Activated CD4-positive, alpha-beta T cell treated with anti-CD3 and anti-CD28 coated beads, Interleukin-2, amount 50 U/mL, for 16 hours (primary cell): ENCODE measurements around the gene CNTD1.
"Not testable (repeated sequence)": the region's sequence is repeated elsewhere in the genome, so short reads cannot be mapped to it uniquely, and the experiment has no call there.

ENCODE experiments used
- DNase-seq: peaks from one replicate; pipeline ENCODE4 v3.0.0-alpha.2; 2020

CNTD1 gene

GRCh38 chr17:42846594-42847280 is 48.1 kb downstream of the CNTD1 start:
- DNase-seq, result no peak

- DNase-seq, result no peak
Measured at GRCh38 chr17:42848093-42848492, 49.4 kb downstream of the CNTD1 start.

DNA sequence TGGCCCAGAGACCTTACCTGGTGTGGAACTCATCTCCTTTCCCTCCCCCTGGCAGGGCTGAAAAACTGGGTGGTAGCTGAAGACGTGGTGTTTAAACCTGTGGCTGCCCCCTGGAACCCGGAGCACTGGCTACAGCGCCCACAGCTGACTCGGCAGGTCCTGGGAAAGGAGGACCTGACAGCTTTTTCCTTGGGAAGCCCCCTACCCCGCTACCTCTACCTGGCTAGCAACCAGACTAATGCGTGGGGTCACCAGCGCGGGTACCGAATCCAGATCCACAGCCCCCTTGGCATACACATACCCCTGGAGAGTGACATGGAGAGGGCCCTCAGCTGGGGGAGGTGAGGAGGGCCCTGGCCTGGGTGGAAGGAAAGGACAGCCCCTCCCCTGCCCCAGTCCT is 50.4 kb downstream of the CNTD1 start:
- no peak for DNase-seq

DNA sequence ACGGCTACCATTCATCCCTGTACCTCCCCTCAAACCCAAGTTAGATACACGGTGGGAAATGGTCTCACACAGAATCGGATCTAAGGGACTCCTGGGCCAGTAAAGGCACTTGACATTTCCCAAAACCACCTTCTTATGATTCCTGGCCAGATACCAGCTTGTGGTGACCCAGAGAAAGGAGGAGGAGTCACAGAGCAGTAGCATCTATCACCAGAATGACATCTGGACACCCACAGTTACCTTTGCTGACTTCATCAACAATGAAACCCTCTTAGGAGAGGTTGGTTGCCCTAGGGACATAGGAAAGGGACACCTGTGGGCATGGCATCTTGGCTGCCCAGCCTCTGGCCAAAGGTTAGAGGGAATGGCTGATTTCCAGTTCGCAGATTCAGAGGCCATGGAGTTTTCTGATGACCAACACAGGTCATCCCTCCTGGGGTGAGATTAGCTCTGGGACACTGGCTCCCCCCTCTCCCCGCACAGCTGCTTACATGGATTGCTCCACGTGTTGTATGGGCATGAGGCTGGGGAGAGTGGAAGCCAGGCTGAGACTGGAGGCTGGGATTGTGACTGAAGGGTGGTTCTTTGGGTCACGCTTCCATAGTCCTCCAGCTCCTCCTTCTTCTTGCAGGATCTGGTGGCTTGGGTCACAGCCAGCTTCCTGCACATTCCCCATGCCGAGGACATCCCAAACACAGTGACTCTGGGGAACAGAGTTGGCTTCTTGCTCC is 51.0 kb downstream of the CNTD1 start:
- no peak for DNase-seq

DNA sequence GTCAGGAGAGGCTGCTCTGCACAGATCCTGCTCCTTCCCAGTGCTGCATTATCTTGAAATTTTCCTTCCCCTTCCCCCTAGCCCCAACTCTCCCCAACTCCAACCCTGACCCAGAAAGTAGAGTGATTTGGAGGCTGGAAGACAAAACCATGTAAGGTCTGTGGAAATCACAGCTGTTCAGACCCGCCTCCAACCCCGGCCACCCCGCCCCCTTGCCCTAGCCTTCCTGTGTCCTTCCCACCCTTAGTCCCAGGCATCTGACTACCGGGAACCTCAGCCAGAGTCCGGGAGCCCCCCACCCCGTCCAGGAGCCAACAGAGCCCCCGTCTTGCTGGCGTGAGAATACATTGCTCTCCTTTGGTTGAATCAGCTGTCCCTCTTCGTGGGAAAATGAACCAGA is 52.3 kb downstream of the CNTD1 start, which contains the start of gene AOC3:
AOC3 (plus strand) TSS at position 246 of the 400 bp plus-strand sequence; CDS start at position 391, 145 bp downstream.
- DNase-seq, result no peak

DNA sequence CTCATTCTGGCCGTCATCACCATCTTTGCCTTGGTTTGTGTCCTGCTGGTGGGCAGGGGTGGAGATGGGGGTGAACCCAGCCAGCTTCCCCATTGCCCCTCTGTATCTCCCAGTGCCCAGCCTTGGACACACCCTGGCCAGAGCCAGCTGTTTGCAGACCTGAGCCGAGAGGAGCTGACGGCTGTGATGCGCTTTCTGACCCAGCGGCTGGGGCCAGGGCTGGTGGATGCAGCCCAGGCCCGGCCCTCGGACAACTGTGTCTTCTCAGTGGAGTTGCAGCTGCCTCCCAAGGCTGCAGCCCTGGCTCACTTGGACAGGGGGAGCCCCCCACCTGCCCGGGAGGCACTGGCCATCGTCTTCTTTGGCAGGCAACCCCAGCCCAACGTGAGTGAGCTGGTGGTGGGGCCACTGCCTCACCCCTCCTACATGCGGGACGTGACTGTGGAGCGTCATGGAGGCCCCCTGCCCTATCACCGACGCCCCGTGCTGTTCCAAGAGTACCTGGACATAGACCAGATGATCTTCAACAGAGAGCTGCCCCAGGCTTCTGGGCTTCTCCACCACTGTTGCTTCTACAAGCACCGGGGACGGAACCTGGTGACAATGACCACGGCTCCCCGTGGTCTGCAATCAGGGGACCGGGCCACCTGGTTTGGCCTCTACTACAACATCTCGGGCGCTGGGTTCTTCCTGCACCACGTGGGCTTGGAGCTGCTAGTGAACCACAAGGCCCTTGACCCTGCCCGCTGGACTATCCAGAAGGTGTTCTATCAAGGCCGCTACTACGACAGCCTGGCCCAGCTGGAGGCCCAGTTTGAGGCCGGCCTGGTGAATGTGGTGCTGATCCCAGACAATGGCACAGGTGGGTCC is 52.9 kb downstream of the CNTD1 start:
- DNase-seq, result not testable (repeated sequence)

DNA sequence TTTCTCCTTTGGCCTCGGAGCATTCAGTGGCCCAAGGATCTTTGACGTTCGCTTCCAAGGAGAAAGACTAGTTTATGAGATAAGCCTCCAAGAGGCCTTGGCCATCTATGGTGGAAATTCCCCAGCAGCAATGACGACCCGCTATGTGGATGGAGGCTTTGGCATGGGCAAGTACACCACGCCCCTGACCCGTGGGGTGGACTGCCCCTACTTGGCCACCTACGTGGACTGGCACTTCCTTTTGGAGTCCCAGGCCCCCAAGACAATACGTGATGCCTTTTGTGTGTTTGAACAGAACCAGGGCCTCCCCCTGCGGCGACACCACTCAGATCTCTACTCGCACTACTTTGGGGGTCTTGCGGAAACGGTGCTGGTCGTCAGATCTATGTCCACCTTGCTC is 53.7 kb downstream of the CNTD1 start:
- no peak for DNase-seq

DNA sequence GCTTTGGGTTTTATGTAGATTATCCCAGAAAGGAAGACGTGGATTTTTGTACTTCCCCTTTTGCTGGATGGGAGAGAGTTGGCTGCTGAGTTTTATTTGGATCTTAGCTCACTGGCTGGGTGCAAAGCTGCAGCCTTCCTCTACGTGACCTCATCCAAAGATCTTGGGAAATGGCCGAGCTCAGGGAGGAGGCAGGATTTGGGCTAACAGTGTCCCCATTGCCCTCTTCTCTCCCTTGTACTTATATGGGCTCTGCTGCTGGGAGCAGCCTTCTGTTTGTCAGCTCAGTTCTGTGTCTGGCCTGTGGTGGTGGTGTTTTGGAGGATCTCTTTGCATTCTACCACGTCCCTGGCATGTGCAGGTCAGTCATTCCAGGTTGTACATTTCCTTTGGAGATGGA is 54.3 kb downstream of the CNTD1 start:
- DNase-seq, result no peak

DNA sequence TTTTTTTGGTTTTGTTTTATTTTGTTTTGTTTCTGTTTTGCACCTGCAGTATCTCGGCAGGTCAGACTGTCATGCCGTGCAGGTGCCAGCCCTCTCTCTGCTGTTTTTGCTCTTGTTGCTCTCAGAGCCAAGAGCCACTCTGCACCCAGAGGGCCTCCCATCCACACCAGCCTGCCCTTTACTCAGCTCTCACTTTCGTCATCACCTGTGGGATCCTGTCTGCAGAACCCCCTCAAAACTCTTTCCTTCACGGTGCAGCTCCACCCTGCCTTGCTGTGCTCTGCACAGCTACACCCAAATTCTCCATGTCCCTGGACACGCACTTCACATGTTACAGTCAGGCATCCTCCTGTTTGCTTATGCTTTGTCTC is 54.9 kb downstream of the CNTD1 start:
- no peak for DNase-seq

DNA sequence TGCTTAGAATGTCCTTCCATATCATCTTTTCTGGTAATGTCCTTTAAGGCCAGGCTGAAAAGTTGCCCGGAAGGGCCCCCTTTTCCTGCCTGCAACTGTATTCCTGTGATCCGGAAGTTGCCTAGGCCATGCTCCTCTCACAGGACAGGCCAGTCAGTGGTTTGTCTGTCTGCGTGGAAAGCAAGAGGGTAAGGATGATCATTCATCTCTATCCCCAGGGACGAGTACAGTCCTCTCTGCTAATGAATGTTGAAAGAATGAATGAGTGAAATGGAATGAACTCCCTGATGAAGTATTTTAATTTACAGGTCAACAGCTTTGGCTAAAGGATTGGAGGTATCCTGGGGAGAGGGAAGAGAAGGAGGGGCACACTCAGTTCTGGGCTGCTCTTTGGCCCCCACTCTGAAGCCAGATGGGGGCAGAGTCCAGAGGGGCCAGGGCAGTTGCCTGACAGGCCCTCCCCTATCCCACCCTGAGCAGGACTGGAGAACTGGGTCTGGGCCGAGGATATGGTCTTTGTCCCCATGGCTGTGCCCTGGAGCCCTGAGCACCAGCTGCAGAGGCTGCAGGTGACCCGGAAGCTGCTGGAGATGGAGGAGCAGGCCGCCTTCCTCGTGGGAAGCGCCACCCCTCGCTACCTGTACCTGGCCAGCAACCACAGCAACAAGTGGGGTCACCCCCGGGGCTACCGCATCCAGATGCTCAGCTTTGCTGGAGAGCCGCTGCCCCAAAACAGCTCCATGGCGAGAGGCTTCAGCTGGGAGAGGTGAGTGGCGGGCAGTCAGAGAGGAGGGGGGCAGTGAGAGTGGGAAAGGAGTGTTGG is 55.5 kb downstream of the CNTD1 start:
- DNase-seq, result no peak

GRCh38 chr17:42855048-42855596 is 56.5 kb downstream of the CNTD1 start:
- DNase-seq, result no peak

DNA sequence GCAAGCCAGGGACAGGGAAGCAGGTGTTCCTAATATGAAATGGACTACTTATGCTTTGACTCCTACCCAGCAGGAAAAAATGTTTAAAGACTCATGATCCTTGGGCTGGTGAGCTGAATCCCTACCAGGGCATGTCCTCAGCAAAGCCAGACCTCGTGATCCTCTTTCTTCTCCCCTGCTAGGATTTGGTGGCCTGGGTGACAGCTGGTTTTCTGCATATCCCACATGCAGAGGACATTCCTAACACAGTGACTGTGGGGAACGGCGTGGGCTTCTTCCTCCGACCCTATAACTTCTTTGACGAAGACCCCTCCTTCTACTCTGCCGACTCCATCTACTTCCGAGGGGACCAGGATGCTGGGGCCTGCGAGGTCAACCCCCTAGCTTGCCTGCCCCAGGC is 57.4 kb downstream of the CNTD1 start:
- not testable (repeated sequence) for DNase-seq

DNA sequence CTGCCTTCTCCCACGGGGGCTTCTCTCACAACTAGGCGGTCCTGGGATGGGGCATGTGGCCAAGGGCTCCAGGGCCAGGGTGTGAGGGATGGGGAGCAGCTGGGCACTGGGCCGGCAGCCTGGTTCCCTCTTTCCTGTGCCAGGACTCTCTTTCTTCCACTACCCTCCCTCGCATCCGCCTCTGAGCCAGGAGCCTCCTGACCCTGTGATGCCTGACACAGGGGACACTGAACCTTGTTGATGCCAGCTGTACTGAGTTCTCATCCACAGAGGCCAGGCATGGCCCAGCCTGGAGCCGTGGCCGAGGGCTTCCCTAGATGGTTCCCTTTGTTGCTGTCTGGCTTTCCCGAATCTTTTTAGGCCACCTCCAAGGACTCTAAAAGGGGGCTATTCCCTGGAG is 57.9 kb downstream of the CNTD1 start:
- DNase-seq, result not testable (repeated sequence)

- DNase-seq, result no peak
Measured at GRCh38 chr17:42857389-42857788, 58.7 kb downstream of the CNTD1 start.
